Stomach smooth muscle (tissue), 2 donors: ENCODE data around the gene TMEM144.
"Not testable (repeated sequence)": the region's sequence is repeated elsewhere in the genome, so short reads cannot be mapped to it uniquely, and the experiment has no call there.

ENCODE experiments used
- H3K27ac ChIP-seq: one replicate; pipeline ENCODE4 v1.7.0; 2013; ENCODE audit warnings: mild to moderate bottlenecking, low read length, inconsistent platforms
- H3K27me3 ChIP-seq, 2 donors: one replicate each; pipeline ENCODE4 v1.7.0; 2013; ENCODE audit warnings: low read length in 2 of 2; ENCODE audit not compliant: insufficient read depth in 2 of 2, control insufficient read depth in 1 of 2
- H3K36me3 ChIP-seq, 2 donors: one replicate each; pipeline ENCODE4 v1.7.0; 2013; ENCODE audit warnings: low read length in 2 of 2; ENCODE audit not compliant: control insufficient read depth in 2 of 2, insufficient read depth in 2 of 2
- H3K4me1 ChIP-seq: one replicate; pipeline ENCODE4 v1.7.0; 2013; ENCODE audit warnings: low read length; ENCODE audit not compliant: control insufficient read depth, insufficient read depth
- H3K4me3 ChIP-seq, 2 donors: one replicate each; pipeline ENCODE4 v1.7.0; 2013; ENCODE audit warnings: low read length in 2 of 2
- H3K9ac ChIP-seq, 2 donors: one replicate each; pipeline ENCODE4 v1.7.0; 2013; ENCODE audit warnings: low read length in 2 of 2, mild to moderate bottlenecking in 1 of 2
- H3K9me3 ChIP-seq, 2 donors: one replicate each; pipeline ENCODE4 v1.7.0; 2013; ENCODE audit warnings: low read length in 2 of 2; ENCODE audit not compliant: control insufficient read depth in 2 of 2
- donor health status: healthy.
- donor health status: Pancreatic carcinoma.

Gene TMEM144

GRCh38 chr4:158208963-158209640 lies 1.2 kb upstream of the TMEM144 start:
- no peak overlapping the region for H3K4me3 ChIP-seq
- no peak overlapping the region for H3K27ac ChIP-seq
- H3K4me1 ChIP-seq = peaks cover 5% of the 10 kb centered on the region
- H3K9me3 ChIP-seq = no peaks in the 10 kb centered on the region
- H3K9ac ChIP-seq = no peak overlapping the region
- no peaks in the 10 kb centered on the region for H3K36me3 ChIP-seq
- no peaks in the 10 kb centered on the region for H3K27me3 ChIP-seq

- peak overlapping the region in 1 of 2 donors; percentile 44 for H3K4me3 ChIP-seq
Measured at GRCh38 chr4:158211222-158211621, 936 bp downstream of the TMEM144 start.

GRCh38 chr4:158213466-158213865 lies 3.2 kb downstream of the TMEM144 start:
- Histone ChIP-seq H3K9ac (no peak overlapping the region), H3K36me3 (no peaks in the 10 kb centered on the region), H3K27ac (no peak overlapping the region), H3K9me3 (no peaks in the 10 kb centered on the region), H3K4me3 (no peak overlapping the region), H3K4me1 (peaks cover 5% of the 10 kb centered on the region), H3K27me3 (no peaks in the 10 kb centered on the region)

More at GRCh38 chr4:158211222-158211621, 936 bp downstream of the TMEM144 start:
- H3K9me3 ChIP-seq = no peaks in the 10 kb centered on the region
- H3K27me3 ChIP-seq = no peaks in the 10 kb centered on the region
- no peak overlapping the region for H3K9ac ChIP-seq
- peaks cover 5% of the 10 kb centered on the region for H3K4me1 ChIP-seq
- H3K36me3 ChIP-seq = no peaks in the 10 kb centered on the region
- H3K27ac ChIP-seq = no peak overlapping the region

GRCh38 chr4:158214856-158215255 lies 4.6 kb downstream of the TMEM144 start:
- H3K9me3 ChIP-seq = no peaks in the 10 kb centered on the region
- no peak overlapping the region for H3K9ac ChIP-seq
- peaks cover 5% of the 10 kb centered on the region for H3K4me1 ChIP-seq
- H3K4me3 ChIP-seq = no peak overlapping the region
- no peak overlapping the region for H3K27ac ChIP-seq
- H3K27me3 ChIP-seq = no peaks in the 10 kb centered on the region
- no peaks in the 10 kb centered on the region for H3K36me3 ChIP-seq

- H3K9me3 ChIP-seq = no peaks in the 10 kb centered on the region
- H3K4me1 ChIP-seq = no peaks in the 10 kb centered on the region
- H3K36me3 ChIP-seq = no peaks in the 10 kb centered on the region
- H3K9ac ChIP-seq = no peak overlapping the region
- H3K27me3 ChIP-seq = no peaks in the 10 kb centered on the region
- H3K4me3 ChIP-seq = peak overlapping the region in 1 of 2 donors; percentile 17
- no peak overlapping the region for H3K27ac ChIP-seq
Measured at GRCh38 chr4:158217763-158218162, 7.5 kb downstream of the TMEM144 start.

- no peaks in the 10 kb centered on the region for H3K9me3 ChIP-seq
- no peak overlapping the region for H3K9ac ChIP-seq
- no peaks in the 10 kb centered on the region for H3K27me3 ChIP-seq
- no peaks in the 10 kb centered on the region for H3K4me1 ChIP-seq
- H3K4me3 ChIP-seq = no peak overlapping the region
- no peaks in the 10 kb centered on the region for H3K36me3 ChIP-seq
- H3K27ac ChIP-seq = no peak overlapping the region
Measured at GRCh38 chr4:158219623-158220022, 9.3 kb downstream of the TMEM144 start.

GRCh38 chr4:158224318-158224717 lies 14.0 kb downstream of the TMEM144 start:
- H3K9me3 ChIP-seq, H3K4me1 ChIP-seq, H3K9ac ChIP-seq, H3K36me3 ChIP-seq, H3K27me3 ChIP-seq, H3K27ac ChIP-seq, H3K4me3 ChIP-seq: not testable (repeated sequence)

- not testable (repeated sequence) for H3K36me3 ChIP-seq, H3K9me3 ChIP-seq, H3K4me1 ChIP-seq, H3K27me3 ChIP-seq, H3K9ac ChIP-seq, H3K27ac ChIP-seq, H3K4me3 ChIP-seq
Measured at GRCh38 chr4:158224999-158225398, 14.7 kb downstream of the TMEM144 start.

- not testable (repeated sequence) for H3K27me3 ChIP-seq, H3K4me1 ChIP-seq, H3K27ac ChIP-seq, H3K4me3 ChIP-seq, H3K9ac ChIP-seq, H3K9me3 ChIP-seq, H3K36me3 ChIP-seq
Measured at GRCh38 chr4:158227880-158228279, 17.6 kb downstream of the TMEM144 start.

GRCh38 chr4:158228399-158228798 lies 18.1 kb downstream of the TMEM144 start:
- H3K4me1 ChIP-seq, H3K9me3 ChIP-seq, H3K36me3 ChIP-seq, H3K27ac ChIP-seq, H3K27me3 ChIP-seq, H3K4me3 ChIP-seq, H3K9ac ChIP-seq: not testable (repeated sequence)

GRCh38 chr4:158229768-158230167 lies 19.5 kb downstream of the TMEM144 start:
- Histone ChIP-seq H3K9me3 (no peaks in the 10 kb centered on the region), H3K27me3 (no peaks in the 10 kb centered on the region), H3K9ac (no peak overlapping the region), H3K36me3 (no peaks in the 10 kb centered on the region), H3K27ac (no peak overlapping the region), H3K4me1 (no peaks in the 10 kb centered on the region), H3K4me3 (no peak overlapping the region)
